ENCODE measurements around the gene ZEB2.

The ZEB2 gene

DNA sequence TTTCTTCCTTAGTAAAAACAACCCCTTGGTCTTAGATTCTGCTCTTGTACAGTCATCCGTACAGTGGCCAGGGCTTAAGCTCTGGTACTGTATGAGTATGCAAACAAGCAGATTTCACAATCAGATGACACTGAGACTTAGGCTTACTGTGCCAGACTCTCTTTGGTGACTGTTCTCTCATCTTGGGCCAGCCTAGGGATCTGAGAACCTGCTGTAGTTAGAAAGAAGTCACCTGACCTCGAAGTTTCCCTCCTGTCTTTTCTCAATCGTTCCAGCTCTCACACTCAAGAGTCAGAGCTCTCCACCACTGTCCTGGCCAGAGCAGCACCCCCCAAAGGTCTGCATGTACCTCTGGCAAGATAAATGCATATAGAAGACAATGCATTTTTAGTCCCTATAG, 63.2 kb downstream of the ZEB2 start:
- TF ChIP-seq, protein P1, sequence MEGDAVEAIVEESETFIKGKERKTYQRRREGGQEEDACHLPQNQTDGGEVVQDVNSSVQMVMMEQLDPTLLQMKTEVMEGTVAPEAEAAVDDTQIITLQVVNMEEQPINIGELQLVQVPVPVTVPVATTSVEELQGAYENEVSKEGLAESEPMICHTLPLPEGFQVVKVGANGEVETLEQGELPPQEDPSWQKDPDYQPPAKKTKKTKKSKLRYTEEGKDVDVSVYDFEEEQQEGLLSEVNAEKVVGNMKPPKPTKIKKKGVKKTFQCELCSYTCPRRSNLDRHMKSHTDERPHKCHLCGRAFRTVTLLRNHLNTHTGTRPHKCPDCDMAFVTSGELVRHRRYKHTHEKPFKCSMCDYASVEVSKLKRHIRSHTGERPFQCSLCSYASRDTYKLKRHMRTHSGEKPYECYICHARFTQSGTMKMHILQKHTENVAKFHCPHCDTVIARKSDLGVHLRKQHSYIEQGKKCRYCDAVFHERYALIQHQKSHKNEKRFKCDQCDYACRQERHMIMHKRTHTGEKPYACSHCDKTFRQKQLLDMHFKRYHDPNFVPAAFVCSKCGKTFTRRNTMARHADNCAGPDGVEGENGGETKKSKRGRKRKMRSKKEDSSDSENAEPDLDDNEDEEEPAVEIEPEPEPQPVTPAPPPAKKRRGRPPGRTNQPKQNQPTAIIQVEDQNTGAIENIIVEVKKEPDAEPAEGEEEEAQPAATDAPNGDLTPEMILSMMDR (IDR thresholded peaks at IDR 0.05; ENCODE audit: low read length, missing control alignments) = no peak
- H3K4me3 ChIP-seq (replicated peaks; ENCODE audit: low read depth, low read length) = no peak overlapping the region
- peak; percentile 89 for DNase-seq (ENCODE audit: low read depth)

DNA sequence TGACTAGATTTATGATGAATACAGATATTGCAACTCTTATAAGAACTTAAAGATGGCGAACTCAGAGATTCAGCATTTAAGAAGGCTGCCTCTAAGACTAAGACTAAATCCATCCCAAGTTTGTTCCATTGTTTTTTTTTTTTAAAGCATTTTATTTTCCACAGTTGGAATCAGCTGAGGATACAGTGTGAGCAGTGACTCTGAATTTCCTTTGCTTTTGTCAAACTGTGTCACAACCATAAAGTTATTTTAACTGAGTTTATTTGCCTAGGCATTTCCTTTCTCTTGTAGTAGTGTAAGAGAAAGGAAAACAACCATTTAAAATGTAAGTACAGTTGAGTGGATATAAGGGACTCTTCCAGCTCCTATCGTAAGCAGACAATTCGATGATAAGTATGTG, 63.9 kb downstream of the ZEB2 start:
- TF ChIP-seq, protein P1 (IDR thresholded peaks at IDR 0.05; ENCODE audit: low read length, missing control alignments) = no peak
- DNase-seq (ENCODE audit: low read depth) = no peak
- H3K4me3 ChIP-seq (replicated peaks; ENCODE audit: low read depth, low read length) = no peak overlapping the region

DNA sequence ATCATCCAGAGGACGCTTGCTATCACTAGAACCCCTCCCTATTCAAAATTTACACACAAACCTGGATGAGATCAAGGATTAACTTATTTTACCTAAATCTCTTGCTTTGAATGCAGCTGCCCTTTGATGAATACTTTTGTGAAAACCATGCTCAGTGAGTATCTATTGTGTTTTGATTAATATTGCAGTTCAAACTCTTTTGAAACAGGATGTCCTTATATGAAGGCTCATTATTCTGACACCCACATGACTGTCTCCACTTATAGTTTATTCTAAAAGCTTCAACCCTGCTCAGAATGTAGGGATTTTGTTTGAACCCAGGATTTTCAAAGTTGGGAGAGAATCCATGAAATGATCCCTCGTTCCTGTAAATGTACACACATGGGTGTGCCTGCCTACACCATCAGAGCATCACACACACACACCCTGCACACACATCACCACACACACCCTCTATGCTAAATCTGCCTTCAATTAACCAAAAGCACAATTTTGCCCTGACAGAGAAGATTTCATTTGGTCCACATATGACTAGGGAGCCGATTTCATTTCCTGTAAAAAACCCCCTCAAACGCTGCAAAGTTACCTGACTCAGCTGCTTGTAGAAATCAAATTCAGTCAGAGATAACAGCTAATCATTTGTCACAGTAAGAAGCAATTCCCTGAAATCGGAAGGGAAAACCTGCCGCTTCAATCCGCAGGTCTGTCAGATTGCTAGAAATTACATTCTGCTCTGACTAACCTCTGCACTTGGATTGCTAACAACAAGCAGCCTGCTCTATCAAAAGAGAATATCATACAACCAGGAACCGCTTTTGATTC, 65.2 kb downstream of the ZEB2 start:
- DNase-seq (ENCODE audit: low read depth) = no peak
- no peak overlapping the region for H3K4me3 ChIP-seq (replicated peaks; ENCODE audit: low read depth, low read length)
- TF ChIP-seq, protein P1 (IDR thresholded peaks at IDR 0.05; ENCODE audit: low read length, missing control alignments) = no peak

DNA sequence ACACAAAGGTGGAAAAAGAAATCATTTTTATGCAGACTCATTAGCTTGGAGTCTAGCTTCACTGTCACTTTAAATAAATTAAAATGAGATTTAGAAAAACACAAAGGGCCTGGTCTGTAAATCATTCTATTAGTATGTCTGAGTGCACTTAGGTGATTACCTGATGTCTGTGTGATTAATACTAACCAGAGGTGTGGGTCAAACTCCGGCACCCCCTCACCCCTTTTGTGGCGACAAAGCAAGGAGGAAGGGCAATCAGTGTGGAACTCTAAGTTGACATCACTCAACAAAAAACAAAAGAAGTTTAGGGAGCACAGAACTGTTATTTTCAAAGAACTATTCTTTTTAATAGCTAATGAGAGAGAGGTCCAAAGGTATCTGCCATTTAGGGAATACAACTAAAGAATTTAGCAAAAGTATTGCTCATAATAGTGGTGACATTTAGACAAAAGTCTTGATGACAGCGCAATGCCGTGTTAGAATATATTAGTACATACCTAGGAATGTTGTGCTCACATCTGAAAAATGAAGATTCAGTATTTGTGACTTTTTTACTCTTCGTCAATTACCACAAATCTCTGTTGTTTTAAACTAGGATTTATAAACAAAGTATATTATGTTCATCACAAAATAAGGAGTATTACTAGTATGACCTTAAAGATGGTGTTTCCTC, 66.3 kb downstream of the ZEB2 start:
- no peak overlapping the region for H3K4me3 ChIP-seq (replicated peaks; ENCODE audit: low read depth, low read length)
- TF ChIP-seq, protein P1 (IDR thresholded peaks at IDR 0.05; ENCODE audit: low read length, missing control alignments) = no peak
- DNase-seq (ENCODE audit: low read depth) = no peak

DNA sequence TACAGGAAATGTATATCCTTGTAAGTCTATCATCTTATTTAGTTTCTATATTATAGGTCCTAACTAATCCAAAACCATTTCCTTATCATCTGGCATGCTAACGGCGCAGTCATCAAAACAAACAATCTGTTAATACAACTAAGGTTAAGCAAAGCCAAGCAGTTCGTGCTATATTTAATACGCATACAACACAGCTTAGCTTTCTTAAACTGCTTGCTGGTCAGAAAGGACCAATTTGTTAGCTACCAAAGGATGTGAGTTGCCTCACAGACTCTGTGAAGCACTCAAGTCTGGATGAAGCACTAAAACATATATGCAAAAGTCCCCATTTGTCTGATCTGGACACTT, 67.0 kb downstream of the ZEB2 start:
- peak overlapping the region; percentile 37 for H3K4me3 ChIP-seq (replicated peaks; ENCODE audit: low read depth, low read length)
- DNase-seq (ENCODE audit: low read depth) = peak; percentile 49

DNA sequence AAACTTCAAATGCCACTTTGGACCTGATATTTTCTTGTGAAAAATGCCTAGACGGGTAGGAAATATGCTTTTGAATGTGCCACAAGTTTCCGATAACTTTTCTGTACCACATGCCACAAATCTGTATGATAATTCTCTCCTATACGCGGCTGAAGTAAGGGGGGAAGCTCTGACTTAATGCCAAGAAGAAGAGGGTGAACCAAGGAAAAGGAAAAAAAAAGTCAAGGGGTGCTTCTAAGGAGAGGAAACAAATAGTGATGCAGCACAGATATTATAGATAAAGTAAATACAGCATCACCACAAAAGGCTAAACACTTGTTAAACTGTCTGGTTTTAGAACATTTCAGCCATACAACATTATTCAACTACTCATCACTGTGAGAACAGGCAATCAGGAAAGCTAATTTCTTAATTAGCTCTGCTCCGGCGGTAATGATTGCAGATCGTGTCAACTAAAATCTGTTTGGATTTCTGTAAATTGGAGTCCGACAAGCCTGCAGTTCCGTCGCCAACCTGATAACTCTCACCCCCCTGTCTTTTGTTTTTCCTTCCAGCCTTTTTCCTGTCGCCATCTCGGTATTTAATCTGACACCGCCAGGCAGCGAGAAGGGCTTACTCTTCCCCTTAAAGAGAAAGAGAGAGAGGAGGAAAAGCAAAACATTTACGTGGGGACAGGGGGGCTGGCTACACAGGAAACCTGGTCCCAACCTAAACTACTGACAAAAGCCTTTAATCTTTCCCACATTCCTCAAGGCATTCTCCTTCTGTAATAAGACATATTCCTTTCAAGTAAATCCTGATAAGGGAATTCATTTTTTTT, 67.5 kb downstream of the ZEB2 start:
- peak; percentile 64 for DNase-seq (ENCODE audit: low read depth)
- H3K4me3 ChIP-seq (replicated peaks; ENCODE audit: low read depth, low read length) = peak overlapping the region; percentile 37
- TF ChIP-seq, protein P1 (IDR thresholded peaks at IDR 0.05; ENCODE audit: low read length, missing control alignments) = peak; percentile 32

More for the DNA sequence above, 67.0 kb downstream of the ZEB2 start:
- TF ChIP-seq, protein P1 (IDR thresholded peaks at IDR 0.05; ENCODE audit: low read length, missing control alignments) = no peak

Measured in fibroblast of pulmonary artery (primary cell).